ENCODE results near the gene IDH3B.

- no peak for TF ChIP-seq POLR2A (IDR thresholded peaks at IDR 0.05)
- no peak for TF ChIP-seq CTCF (IDR thresholded peaks at IDR 0.05)
Measured at GRCh38 chr20:2652724-2653555, 11.1 kb downstream of the IDH3B start.
